HG03442 (cell line): Measurements from ENCODE around the gene FOXO3.
"Not testable (repeated sequence)": the region's sequence is repeated elsewhere in the genome, so short reads cannot be mapped to it uniquely, and the experiment has no call there.

Source experiments
- ATAC-seq: cut with Tn5 transposase; IDR thresholded peaks from one replicate; pipeline ENCODE4 v1.9.1; 2021; ENCODE audit warnings: mild to moderate bottlenecking, moderate library complexity; ENCODE audit not compliant: unreplicated experiment

Gene FOXO3

DNA sequence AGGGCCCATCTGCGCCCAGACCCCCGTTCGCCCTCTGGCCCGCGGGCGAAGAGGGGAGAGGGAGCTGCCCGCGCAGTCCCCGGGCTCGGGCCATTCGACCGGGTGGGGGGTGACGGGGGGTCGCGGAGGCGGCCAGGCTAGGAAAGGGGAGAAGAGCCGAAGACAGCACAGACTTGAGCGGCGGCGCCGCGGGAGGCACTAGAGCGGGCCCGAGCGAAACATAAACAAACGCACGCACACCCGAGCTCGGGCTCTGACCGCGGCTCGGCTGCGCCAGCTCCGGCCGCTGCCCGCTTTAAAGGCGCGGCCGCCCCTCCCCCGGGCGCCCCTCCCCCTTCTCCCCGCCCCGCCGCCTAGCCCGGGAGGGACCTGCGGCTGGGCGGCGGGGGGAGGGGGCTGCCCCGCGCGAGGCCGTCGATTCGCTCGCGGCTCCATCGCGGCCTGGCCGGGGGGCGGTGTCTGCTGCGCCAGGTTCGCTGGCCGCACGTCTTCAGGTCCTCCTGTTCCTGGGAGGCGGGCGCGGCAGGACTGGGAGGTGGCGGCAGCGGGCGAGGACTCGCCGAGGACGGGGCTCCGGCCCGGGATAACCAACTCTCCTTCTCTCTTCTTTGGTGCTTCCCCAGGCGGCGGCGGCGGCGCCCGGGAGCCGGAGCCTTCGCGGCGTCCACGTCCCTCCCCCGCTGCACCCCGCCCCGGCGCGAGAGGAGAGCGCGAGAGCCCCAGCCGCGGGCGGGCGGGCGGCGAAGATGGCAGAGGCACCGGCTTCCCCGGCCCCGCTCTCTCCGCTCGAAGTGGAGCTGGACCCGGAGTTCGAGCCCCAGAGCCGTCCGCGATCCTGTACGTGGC, at the start of gene FOXO3:
FOXO3 (plus strand) TSS at position 455 of the 846 bp plus-strand sequence; CDS start at position 747, 292 bp downstream.
- no peak for ATAC-seq

DNA sequence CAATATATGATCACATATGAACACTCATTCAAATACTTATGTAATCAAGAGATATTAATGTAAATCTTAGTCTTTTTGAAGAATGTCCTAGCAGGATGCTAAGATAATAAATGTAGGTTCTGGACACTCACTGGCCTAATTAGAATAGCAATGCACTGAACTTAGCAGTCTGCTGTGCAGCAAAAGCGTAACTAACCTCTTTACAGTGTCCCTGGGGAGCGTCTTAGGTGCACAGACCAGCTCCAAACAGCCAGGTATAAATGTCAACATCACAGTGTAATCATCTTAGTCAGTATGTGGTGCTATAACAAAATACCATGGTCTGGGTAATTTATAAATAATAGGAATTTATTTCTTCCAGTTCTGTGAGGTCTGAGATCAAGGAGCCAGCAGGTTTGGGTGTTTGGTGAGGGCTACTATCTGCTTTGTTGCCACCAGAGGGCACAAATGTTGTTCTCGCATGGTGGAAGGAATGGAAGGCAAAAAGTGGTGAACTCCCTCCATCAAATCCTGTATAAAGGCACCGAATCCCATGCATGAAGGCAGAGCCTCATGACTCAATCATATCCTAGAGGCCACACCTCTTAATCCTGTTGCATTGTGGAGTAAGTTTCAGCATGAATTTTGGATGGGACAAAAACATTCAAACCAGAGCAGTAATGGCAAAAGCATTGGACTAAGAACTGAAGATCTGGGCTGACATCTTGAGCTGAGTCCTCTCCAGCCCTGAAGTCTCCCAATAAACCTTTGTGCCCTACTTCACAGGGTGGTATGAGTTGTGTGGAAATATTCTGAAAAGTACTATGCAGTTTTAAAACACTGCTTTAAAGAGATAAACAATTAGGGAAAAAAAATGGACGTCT, 41.8 kb upstream of the FOXO3 start:
- ATAC-seq, result no peak

DNA sequence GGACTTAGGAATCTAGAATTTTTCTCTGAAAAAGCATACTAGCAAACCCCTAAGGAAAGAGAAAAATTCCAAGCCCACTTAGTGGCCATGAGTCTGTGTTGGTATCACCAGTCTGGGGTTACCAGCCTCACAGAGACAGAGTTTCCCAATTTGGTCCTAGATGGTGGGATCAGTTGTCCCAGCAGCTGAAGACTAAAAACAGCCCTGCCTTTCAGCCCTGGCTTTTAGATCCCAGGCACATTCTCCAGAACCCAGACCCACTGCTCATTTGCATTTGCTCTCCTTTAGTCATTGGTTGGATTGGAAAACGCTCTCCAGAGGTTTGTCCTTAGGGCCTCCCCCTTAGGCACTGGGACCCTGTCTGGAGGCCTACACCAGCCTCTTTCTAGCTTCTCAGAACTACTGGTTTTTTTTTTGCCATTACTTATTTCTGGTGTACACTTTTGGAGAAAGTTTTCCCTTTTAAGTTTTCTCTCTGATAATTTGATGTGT, 39.1 kb upstream of the FOXO3 start:
- ATAC-seq, result no peak

DNA sequence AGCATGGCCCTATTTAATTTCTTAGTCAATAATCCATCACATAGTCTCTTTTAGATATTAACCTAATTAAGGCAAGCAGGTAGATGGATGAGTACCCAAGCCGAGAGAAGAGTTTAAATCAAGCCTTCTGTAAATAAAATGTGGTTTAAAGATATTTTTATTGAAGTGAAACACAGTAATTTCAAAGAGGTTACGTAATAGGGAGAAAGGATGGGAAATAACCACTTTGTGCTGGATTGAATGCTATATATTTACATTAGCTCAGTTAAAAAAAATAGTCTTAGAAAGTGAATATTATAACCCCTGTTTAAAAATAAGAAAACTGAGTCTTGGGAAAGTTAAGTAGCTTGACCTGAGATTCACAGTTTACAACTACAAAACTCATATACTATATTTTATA, 37.0 kb upstream of the FOXO3 start:
- no peak for ATAC-seq

DNA sequence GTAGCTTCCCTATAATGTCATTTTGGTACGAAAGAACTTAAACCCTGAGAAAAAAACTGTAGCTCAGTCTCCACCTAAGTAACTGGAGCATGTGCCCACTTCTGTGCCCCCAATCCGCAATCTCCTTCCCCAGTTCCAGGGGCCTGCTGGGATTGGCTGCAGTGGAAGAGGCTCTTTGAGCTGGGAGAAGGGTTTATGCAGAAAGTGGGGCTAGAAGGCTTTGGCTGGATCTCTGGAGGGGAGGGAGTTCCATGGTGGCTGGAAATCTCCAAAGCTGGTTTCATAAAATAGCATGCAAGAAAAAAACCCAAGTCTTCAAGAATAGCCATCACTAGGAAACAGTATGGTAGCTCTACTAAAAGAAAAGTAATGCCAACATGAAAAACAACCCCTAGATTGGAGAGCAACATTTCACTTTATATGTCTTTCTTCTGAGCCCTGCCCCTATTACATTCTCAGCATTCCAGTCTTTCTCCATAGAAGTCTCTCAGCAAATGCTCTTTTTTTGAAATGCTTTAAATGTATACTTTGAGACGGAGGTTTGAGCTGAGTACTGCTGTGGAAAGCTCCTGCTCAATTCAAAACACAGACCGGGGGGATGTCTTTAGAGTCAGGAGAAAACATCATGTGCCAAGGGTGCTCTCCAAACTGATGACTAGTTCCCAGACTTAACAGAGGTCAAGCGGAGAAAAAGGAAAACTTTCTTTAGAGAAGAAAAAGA, 36.0 kb upstream of the FOXO3 start:
- no peak for ATAC-seq

DNA sequence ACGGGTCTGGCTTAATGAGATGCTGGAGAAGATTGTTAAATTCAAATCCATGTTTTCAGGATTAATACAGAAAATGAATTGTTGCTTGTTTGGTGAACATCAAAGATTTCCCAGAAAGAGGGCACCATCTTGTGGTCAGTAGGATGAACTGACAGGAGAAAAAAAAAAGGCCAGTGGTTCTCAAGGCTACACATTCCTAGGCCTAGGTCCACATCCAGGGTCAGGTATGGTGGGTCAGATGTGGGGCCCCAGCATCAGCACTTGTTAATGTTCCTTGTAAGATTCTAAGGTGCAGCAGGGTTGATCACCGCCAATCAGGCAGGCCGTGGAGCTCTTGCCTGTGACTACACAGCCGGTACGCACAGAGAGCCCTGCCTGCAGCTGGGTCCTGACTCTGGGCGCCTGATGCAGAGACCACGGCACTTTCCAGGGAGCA, 34.0 kb upstream of the FOXO3 start:
- ATAC-seq, result no peak

DNA sequence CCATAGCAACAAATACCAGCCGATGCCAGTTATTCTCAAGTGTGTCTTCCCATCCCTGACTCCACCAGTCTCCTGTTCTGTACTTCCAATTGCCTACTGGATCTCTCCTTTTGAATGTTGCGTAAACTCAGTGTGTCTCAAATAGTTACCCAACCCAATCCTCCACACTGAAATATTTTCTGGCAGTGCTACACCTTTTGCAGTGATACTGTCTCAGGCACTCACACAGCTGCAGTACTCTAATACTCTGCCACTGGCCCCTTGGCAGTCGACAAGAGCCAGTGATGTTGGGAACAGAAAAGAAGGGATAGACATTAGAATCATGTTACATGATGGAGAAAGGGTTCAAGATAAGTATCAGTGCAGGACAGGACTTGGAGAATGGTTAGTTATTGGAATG, 31.8 kb upstream of the FOXO3 start:
- no peak for ATAC-seq

DNA sequence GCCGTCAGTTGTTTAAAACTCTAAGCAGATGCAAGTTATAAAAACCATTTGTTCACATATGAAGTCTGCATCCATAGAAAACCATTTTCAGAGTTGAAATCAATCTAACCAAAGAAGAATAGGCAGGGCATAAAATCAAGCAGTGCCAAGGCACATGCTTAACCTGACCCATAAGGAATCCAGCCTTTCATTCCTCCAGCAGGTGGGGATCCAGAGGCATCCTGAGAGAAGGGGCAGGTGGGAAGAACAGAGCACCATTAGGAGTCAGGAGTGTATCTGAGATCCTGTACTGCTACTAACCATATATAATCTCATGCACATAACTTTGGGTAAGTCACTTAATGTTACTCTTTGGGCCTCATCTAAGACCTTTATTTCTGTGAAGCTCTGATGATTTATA, 29.4 kb upstream of the FOXO3 start:
- ATAC-seq, result no peak

DNA sequence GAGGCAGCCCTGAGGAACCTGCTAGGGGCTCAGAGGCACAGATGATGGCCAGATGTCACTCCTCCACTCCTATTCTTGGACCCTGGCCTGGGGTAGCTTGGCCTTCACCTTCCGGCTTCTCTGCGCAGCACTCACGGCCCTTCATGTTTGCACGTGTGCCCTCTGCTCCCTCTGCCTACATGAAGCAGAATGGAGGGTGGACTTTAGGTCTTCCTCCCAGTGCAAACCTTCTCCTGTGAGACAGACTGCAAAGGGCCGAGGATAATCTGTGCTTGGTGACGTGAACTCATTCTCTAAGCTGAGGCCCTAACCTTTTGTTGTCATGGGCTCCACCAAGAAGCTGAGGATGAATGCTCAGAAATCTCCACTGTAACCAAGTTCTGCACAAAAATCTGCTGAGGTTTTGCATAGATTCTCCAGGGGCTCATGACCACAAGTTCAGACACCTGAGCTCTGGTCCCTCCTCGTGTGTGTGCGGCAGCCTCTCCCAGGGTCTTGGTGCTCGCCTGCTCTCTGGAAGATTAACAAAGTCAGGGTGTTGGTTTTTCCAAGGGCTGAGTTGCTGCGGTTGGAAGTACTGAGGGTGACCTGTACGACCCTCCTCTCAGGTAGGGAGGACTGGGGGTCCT, 25.5 kb upstream of the FOXO3 start:
- no peak for ATAC-seq

DNA sequence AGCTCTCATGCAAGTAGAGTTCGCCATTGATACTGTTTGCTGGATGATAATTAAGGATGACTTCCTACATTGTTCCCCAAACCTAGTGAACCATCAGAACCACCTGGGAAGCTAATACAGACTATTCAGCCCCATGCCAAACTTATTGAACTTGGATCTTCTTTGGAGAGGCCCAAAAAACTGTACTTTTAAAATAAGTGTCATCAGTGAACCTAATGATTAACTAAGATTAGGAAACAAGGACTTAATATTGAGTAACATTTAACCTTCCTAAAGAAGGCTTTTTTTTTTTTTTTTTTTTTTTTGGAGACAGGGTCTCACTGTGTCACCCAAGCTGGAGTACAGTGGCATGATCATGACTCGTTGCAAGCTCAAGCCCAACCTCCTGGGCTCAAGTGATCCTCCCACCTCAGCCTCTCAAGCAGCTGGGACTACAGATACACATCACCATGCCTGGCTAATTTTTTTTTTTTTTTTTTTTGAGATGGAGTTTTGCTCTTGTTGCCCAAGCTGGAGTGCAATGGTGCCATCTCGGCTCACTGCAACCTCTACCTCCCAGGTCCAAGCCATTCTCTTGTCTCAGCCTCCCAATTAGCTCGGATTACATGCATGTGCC, 24.7 kb upstream of the FOXO3 start:
- not testable (repeated sequence) for ATAC-seq

DNA sequence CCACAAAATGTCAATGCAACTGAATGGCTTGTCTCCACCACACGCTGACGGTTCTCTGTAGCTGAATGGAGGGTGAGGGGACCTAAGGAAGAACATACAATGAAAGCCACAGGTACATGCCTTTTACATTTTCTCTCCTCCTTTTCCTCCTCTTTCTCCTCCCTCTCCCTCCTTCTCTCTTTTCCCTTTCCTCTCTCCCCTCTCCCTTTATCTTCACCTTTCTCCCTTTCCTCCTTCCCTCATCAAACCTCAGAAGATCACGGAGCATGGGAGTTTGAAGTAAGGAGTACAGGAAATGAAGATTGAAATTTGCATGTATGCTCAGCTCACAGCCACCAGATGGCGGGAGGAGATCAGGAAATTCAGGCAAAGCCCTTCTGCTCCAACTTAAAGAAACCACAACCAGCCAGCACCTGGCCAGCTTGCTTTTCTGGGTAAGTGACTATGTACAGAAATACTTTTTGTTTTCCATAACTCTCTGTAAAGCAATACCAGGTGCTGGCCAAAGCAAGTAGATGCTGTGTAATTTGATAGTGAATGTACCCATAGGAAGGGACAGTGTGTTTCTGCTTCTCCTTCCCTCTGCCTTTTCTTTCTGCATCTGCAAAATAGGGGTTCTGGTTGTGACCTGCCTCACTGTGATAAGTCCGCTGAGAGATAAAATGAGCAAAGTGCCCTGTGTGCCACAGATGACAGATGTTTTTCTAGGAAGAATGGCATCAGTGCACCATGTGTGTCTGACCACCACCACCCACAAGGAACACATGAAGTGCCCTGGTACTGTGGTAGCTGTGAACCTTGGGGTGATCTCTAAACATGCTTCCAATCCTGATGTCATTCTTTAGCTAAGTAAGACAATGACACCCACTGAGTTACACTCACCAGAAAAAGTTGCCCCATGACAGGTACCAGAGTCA, 18.6 kb upstream of the FOXO3 start:
- no peak for ATAC-seq

DNA sequence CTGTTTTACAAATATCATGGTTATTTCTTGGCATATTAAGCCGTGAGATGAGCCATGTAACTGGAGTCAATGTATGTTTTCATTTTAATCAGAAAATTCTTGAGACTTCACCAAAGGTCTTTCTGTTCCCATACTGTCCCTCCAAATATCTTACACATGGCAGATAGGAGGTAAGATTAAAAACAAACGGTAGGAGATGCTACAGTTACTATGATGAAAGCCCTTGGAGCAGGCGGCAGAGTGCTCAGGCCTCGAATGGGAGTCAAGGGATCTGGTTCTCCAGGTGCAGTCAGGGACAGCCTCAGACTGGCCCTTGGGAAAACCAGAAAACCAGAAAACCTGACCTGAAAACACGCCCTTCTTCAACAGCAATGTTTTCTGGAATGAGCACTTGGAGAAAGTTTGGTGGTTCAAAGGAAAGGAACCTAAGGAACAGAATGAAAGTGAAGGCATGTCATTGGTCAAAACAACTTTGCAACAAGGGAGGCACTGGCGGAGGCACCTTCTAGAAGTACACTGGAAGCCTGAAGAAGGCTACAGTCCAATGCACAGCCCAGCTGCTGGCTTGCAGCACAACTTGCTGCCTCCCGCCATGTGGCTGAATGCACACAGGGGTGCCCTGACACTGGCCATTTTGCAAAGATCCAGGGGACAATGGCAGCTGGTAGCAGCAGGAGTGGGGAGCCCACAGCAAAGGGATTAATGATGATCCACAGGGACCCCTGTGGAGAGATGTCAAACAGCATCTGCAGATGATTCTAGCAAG, 17.4 kb upstream of the FOXO3 start:
- ATAC-seq, result no peak

DNA sequence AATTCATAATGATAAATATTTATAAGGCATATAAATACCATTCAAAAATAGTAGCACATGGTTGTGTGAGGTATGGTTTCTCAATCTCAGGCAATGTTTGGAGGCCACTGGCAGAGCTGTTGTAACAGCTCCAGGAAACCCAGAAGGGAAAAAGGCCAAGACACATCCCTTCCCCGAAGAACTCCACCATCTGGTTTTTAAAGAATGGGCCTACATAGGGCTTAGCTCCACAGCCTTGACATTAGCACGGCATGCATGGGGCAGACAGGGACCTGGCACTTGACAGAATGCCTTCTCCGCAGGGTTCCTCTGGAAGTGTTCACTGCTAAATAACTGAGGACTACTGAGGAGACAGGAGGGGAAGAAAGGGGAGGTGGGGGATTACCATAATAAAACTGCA, 16.1 kb upstream of the FOXO3 start:
- ATAC-seq, result no peak

DNA sequence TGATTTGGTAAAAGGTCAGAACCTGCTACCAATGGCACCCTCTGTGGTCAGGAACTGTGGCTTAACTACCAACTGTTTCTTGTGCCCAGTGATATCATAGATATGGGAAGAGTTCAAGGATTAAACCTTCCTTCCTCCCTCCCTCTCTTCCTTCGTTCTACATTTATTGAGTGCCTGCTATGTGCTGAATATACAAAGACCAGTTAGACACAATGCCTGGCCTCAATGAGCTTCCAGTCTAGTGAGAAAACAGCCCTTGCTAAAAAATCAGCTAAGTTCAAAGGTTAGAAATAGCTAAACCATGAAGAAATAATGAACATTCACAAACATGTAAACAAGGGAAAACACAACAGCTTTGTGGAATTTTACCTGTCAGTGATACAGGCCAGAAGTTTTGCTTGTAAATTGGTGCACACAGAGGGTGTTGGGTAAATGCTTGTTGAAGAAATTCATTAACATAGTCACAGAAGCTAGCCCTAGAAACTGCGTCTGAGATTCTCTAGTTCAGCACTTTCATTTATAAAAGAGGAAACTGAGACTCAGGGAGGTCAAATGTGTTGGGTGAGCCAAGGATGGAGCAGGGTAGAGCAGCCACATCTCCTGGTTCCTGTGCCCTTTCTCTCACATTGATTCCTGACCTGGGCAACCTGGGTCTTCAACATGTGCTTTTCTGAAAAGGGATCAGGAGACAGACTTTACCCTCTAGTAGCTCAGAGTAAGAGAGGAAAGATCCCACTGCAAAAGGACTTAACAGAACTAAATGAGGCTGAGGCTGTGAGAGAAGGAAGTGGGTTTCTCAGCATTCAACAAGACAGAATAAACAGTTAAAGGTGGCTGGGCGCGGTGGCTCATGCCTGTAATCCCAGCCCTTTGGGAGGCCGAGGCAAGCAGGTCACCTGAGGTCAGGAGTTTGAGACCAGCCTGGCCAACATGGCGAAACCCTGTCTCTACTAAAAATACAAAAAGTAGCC, 14.4 kb upstream of the FOXO3 start:
- ATAC-seq, result no peak

DNA sequence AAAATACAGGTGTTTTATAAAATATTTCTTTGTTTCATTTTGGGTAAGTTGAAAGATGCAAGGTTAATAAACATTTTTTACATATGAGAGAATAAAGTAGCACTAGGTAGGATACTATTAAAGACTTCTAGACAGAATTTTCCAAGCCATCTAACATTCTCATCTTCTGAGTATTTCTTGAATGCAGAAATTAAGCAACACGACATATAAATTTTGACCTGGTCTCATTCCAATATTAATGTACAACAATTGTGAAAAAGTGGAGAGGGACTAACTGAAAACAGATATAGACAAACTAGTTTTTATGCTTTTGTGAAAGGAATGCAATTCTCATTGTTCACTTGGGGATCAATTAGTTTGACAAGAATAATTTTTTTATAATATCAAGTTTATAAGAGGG, 11.5 kb upstream of the FOXO3 start:
- ATAC-seq, result no peak

DNA sequence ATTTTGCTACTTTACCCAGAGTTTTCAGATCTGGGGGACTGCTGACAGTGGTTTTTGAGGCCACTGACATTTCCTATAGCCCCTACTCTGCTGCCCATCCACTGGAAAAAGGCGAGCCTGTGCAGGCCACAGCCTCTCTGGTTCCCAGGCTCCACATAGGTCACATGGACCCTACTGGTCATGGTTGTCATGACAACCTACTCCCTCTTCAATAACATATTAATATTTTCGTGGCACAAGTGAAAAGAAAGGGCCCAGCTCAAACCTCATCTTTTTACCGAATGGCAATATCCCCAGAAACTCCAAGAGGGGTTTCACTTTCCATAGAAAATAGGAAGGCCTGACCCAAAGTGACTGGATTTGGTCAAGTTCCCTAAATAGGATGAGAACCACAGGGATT, 11.0 kb upstream of the FOXO3 start:
- no peak for ATAC-seq

DNA sequence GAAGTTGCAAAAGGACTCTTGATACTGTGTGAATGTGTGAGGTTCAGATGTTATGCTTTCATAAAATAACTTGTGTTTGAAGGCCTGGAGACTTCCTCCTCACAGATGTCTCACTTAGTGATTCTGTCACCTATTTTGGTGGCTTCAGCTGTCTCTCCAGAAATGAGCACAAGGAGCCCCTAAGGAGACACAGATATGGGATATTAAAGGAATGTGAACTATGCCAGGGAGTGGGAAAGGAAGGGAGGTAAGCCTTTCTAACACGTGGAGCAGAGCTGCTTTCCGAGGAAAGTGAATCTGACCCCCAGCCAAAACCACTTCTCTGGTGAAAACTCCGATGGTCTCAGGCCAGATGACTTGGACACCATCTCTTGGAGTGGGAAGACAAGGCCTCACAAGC, 10.5 kb upstream of the FOXO3 start:
- ATAC-seq, result no peak
